HG02870 (cell line): ENCODE results near the gene DDN.

ENCODE experiments used
- ATAC-seq: cut with Tn5 transposase; IDR thresholded peaks from one replicate; pipeline ENCODE4 v1.9.1; 2021; ENCODE audit warnings: mild to moderate bottlenecking, moderate library complexity; ENCODE audit not compliant: unreplicated experiment

Gene DDN

GRCh38 chr12:48985475-48985897 lies 13.7 kb downstream of the DDN start:
- no peak for ATAC-seq

- ATAC-seq = no peak
Measured at GRCh38 chr12:48982397-48983080, 16.6 kb downstream of the DDN start.

GRCh38 chr12:48981757-48982157 lies 17.4 kb downstream of the DDN start:
- ATAC-seq = no peak

- ATAC-seq = no peak
Measured at GRCh38 chr12:48980953-48981756, 18.0 kb downstream of the DDN start.

- ATAC-seq = no peak
Measured at GRCh38 chr12:48980389-48980952, 18.7 kb downstream of the DDN start.

GRCh38 chr12:48979602-48980388 lies 19.4 kb downstream of the DDN start:
- ATAC-seq = no peak

GRCh38 chr12:48978741-48979601 lies 20.2 kb downstream of the DDN start:
- ATAC-seq = no peak

GRCh38 chr12:48978291-48978740 lies 20.9 kb downstream of the DDN start, which contains the start of gene WNT1:
Gene WNT1, plus strand, starts transcription at chr12:48978322. Its CDS starts 329 bp downstream, at chr12:48978651.
- no peak for ATAC-seq

GRCh38 chr12:48977290-48978281 lies 21.6 kb downstream of the DDN start:
- ATAC-seq = peak; percentile 46

GRCh38 chr12:48973941-48974673 lies 25.1 kb downstream of the DDN start:
- no peak for ATAC-seq

GRCh38 chr12:48973531-48973930 lies 25.6 kb downstream of the DDN start:
- no peak for ATAC-seq

- ATAC-seq = no peak
Measured at GRCh38 chr12:48972952-48973483, 26.2 kb downstream of the DDN start.

GRCh38 chr12:48972213-48972951 lies 26.8 kb downstream of the DDN start:
- ATAC-seq = no peak

- ATAC-seq = no peak
Measured at GRCh38 chr12:48970702-48971334, 28.4 kb downstream of the DDN start.

- ATAC-seq = no peak
Measured at GRCh38 chr12:48969833-48970701, 29.1 kb downstream of the DDN start.
